GM19463 (cell line): ENCODE results near the gene RELL2.

Experiments
- ATAC-seq: cut with Tn5 transposase; IDR thresholded peaks from one replicate; pipeline ENCODE4 v1.9.1; 2021; ENCODE audit warnings: mild to moderate bottlenecking, moderate library complexity; ENCODE audit not compliant: unreplicated experiment

RELL2 gene

GRCh38 chr5:141672841-141673813, 36.3 kb downstream of the RELL2 start:
- no peak for ATAC-seq

DNA sequence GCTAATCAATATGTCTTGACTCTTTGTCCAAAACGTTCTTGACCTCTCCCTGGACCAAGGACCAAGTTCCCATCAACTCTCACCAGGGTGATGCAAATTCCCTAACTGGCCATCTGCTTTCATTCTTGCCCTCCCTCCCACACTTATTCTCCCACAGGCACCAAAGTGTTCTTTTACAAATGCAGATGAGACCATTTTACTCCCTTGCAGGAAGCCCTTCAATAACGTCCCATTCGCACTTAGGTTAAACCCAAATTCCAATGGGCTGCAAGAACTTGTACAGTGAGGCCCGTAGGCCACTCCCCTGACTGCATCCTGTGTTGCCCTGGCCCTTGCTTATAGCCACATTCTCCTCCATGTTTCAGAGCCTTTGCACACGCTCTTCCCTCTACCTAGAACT, 38.0 kb downstream of the RELL2 start:
- ATAC-seq = no peak

DNA sequence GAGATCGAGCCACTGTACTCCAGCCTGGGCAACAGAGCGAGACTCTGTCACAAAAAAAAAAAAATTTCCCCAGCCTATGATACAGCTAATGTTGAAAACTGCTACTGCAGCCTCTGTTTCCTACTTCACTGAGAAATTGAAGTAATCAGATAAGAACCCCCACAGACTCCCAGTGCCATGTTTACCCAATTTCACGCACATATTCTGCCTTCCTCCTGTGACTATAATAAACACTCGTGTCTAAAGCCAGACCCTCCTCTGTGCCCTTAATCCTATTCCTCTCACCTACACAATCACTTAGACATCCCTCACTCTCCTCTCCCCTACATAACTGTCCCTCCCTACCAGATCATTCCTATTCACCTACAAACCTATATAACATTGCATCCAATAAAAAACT, 38.9 kb downstream of the RELL2 start:
- ATAC-seq = no peak

GRCh38 chr5:141677415-141677814, 40.6 kb downstream of the RELL2 start:
- ATAC-seq = no peak

GRCh38 chr5:141680178-141680577, 43.4 kb downstream of the RELL2 start:
- no peak for ATAC-seq

DNA sequence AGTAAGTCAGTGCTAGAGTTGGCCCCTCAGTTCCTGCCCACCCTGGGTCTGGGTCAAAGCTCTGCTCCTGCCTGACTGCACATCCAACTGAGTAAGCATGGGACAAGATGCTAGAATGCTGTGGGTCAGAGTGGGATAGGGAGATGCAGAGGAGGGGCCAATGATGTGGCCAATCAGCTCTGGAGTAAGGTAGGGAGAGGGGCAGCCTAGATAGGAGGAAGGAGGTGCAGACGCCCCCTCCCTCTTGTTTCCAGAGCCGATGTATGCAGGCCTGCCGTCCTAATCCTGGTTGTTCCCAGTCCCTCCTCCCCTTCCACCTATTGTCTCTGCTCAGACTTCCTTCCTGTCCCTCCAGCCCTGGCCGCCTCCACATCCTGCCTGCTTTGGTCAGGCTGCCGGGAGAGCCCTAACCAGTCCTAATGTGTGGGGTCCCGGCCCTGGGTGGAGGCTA, 44.0 kb downstream of the RELL2 start:
- ATAC-seq = no peak

DNA sequence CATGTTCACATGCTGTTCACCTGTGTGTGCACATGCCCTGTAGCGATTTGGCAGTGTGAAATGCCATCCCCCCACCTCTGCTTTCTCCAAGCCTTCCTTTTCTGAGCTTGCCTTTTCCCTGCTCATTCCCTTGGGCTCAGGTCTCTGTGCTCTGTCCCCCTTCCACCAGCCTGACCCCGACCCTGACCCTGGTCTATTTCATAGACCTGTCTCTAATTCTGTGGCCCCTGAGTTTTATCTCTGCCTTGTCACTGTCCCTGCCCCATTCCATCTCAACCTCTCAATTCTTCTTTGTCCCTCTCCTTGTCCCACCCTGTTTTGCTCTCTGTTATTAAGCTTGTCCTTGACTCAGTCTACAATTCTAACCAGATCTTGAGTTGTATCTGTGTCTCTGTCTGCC, 44.5 kb downstream of the RELL2 start:
- no peak for ATAC-seq

- ATAC-seq = peak; percentile 68
These were observed 45.2 kb downstream of the RELL2 start, which contains the start of gene ARAP3 for GRCh38 chr5:141681695-141682641. Gene ARAP3 (minus strand): TSS chr5:141682230. CDS start chr5:141680486, 1,744 bp downstream.

DNA sequence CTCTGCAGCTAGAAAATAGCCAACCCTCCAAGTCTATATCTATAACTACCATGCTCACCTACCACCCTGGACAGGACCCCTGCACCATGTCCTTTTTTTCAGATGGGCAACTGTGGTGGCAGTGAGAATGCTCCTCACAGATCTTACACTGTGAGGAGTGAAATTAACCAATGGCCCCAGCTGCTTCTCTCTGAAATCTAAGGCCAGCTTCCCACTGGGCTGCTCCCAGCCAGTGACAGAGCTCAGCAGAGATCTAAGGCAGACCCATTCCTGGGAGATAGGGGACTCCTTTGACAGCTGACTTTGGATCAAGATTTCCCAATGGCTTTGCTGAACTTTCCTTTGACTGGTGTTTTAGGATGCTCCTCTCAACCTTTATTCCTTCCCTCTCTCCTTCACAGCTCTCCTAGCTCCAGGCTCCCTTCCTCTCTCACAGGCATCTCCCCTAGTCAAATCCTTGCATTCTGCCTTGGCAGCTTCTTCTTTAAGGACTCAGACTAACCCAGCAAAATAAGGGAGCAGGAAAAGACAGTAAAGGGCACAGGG, 46.9 kb downstream of the RELL2 start:
- no peak for ATAC-seq

- no peak for ATAC-seq
These were observed 48.8 kb downstream of the RELL2 start for GRCh38 chr5:141685591-141685990.

DNA sequence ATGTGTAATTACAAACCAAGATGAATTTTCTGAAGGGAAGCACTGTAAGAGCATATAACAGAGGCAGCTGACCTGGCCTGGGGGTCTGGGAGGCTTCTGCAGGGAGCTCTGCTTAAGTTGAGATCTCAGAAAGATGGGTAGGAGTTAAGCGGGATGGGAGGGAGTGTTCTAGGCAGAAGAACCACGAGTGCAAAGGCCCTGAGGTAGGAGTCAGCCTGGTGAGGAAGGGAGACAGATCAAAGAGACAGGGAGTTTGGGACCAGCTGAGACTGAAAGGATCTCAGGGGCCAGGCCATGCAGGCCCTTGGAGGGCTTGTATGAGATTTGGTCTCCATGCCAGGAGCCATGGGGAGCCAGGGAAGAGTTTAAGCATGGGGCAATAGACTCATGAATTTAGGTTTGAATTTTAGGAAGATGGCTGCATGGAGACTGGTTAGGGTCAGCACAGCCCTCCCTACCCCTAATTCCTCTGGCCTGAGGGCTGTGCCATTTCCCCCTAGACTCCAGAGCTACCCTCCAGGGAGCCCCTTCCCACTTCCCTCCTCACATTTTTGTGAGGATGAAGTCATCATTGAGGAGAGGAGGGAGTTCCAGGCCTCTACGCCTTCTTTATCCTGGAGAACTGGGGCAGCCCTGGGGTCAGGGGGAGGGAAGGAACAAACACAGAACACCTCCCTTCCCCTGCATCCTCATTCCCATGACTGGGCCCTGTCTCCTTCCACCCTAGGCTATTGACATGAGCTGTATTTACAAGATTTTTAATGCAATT, 50.0 kb downstream of the RELL2 start:
- no peak for ATAC-seq
